Lung (tissue), 12 donors: Measurements from ENCODE around the gene DNMBP. TPM values are rescaled to one million over a fixed set of nuclear protein-coding genes. Genes with fewer than 3 reads are reported as not detected.

Experiments used
- ATAC-seq: fragments of 200-7000 bp; cut with Tn5 transposase; one replicate; pipeline ENCODE4 v1.9.1; 2020; ENCODE audit warnings: moderate number of reproducible peaks; ENCODE audit not compliant: insufficient read depth, low FRiP score
- DNase-seq, 3 donors: peaks; one replicate each; pipeline ENCODE4 v3.0.0-alpha.2; 2013 to 2017
- H3K27ac ChIP-seq, 2 donors: one replicate each; pipeline ENCODE4 v1.5.1; 2013; ENCODE audit warnings: mild to moderate bottlenecking in 2 of 2, moderate library complexity in 2 of 2, control low read depth in 1 of 2, inconsistent platforms in 1 of 2, low read depth in 1 of 2, low read length in 1 of 2
- H3K27me3 ChIP-seq, 3 donors: one replicate each; pipeline ENCODE4 v1.5.1; 2013; ENCODE audit warnings: low read length in 2 of 3; ENCODE audit not compliant: control insufficient read depth in 3 of 3, insufficient read depth in 3 of 3
- H3K36me3 ChIP-seq, 4 donors: one replicate each; pipeline ENCODE4 v1.5.1; 2013; ENCODE audit warnings: low read length in 4 of 4, mild to moderate bottlenecking in 1 of 4, moderate library complexity in 1 of 4; ENCODE audit not compliant: control insufficient read depth in 4 of 4, insufficient read depth in 4 of 4
- H3K4me1 ChIP-seq, 5 donors: one replicate each; pipeline ENCODE4 v1.5.1; 2013; ENCODE audit warnings: low read length in 5 of 5, mild to moderate bottlenecking in 2 of 5, moderate library complexity in 1 of 5; ENCODE audit not compliant: control insufficient read depth in 5 of 5, insufficient read depth in 5 of 5
- H3K4me3 ChIP-seq: one replicate; pipeline ENCODE4 v1.5.1; 2013; ENCODE audit warnings: mild to moderate bottlenecking, control low read depth, moderate library complexity
- H3K9ac ChIP-seq, 2 donors: one replicate each; pipeline ENCODE4 v1.5.1; 2013; ENCODE audit warnings: low read length in 2 of 2, control low read depth in 1 of 2; ENCODE audit not compliant: insufficient read depth in 1 of 2
- H3K9me3 ChIP-seq, 4 donors: one replicate each; pipeline ENCODE4 v1.5.1; 2013; ENCODE audit warnings: low read length in 3 of 4, mild to moderate bottlenecking in 1 of 4, moderate library complexity in 1 of 4; ENCODE audit not compliant: control insufficient read depth in 4 of 4, insufficient read depth in 3 of 4
- WGBS, 2 donors: extraction: QIAGEN DNeasy Blood & Tissue Kit; methylation state at CpG; one replicate each; pipeline ENCODE4 v1.1.7; 2013; 5-methylcytosine and 5-hydroxymethylcytosine counted together
- polyA plus RNA-seq, 2 donors: library from polyadenylated mRNA; stranded (reverse); fragments of 200-250 nt; gene quantifications; one replicate each; pipeline ENCODE4 v1.2.1, GENCODE V29; 2013
- total RNA-seq, 2 donors: library from RNA; depleted of rRNA in 1 of 2; stranded (reverse); fragments of >200 nt in 1 of 2; gene quantifications; one replicate each; pipeline ENCODE4 v1.2.1, GENCODE V29; 2014 to 2021
- TF ChIP-seq, protein P1 (sequence below): IDR thresholded peaks from 2 replicates; pipeline ENCODE4 v1.5.1; 2012; ENCODE audit warnings: mild to moderate bottlenecking; ENCODE audit errors: control extremely low read depth, extremely low read depth
- donor health status: control.
- donor health status: control.
- donor health status: Bipolar disorder and iron deficiency.
- donor health status: healthy.
- donor health status: DM: yes; HTN: yes; CAD: no.

Gene DNMBP
- total and polyA plus RNA-seq, 4 donors: 6.5 to 31.0 (median 12.5) TPM

- peaks cover 3 to 21% (median 7%) of the 10 kb centered on the region in 5 donors for H3K4me1 ChIP-seq
These were observed 88.8 kb downstream of the DNMBP start for GRCh38 chr10:99920901-99921300.

DNA sequence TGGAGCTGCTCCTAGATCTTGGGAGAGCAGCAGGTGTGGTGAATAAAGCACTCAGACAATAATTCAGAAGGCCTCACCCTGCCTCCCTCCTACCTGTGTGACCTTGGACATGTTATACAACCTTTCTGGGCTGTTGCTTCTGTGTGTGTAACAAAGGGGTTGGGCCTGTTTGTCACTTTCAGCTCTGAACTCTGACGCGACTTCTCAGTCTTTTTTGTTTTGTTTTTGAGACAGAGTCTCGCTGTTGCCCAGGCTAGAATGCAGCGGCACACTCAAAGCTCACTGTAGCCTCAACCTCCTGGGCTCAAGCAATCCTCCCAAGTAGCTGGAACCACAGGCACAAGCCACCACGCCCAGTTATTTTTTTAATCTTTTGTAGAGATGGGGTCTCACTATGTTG is 89.3 kb downstream of the DNMBP start:
- WGBS, 2 donors: 95 to 99% methylated on average over 5 of the region's 5 CpGs
- peaks cover 3 to 21% (median 7%) of the 10 kb centered on the region in 5 donors for H3K4me1 ChIP-seq
- H3K27me3 ChIP-seq: no peaks in the 10 kb centered on the region
- DNase-seq: no peak
- TF ChIP-seq, protein P1, sequence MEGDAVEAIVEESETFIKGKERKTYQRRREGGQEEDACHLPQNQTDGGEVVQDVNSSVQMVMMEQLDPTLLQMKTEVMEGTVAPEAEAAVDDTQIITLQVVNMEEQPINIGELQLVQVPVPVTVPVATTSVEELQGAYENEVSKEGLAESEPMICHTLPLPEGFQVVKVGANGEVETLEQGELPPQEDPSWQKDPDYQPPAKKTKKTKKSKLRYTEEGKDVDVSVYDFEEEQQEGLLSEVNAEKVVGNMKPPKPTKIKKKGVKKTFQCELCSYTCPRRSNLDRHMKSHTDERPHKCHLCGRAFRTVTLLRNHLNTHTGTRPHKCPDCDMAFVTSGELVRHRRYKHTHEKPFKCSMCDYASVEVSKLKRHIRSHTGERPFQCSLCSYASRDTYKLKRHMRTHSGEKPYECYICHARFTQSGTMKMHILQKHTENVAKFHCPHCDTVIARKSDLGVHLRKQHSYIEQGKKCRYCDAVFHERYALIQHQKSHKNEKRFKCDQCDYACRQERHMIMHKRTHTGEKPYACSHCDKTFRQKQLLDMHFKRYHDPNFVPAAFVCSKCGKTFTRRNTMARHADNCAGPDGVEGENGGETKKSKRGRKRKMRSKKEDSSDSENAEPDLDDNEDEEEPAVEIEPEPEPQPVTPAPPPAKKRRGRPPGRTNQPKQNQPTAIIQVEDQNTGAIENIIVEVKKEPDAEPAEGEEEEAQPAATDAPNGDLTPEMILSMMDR: no peak
- no peak overlapping the region for H3K4me3 ChIP-seq
- no peak overlapping the region for H3K9ac ChIP-seq
- H3K27ac ChIP-seq: no peak overlapping the region
- ATAC-seq: no peak
- no peaks in the 10 kb centered on the region for H3K9me3 ChIP-seq
- peaks cover 1 to 9% (median 3%) of the 10 kb centered on the region in 4 donors for H3K36me3 ChIP-seq

More at GRCh38 chr10:99920901-99921300, 88.8 kb downstream of the DNMBP start:
- ATAC-seq (no peak), DNase-seq (no peak)
- no peaks in the 10 kb centered on the region for H3K27me3 ChIP-seq
- H3K27ac ChIP-seq: no peak overlapping the region
- H3K4me3 ChIP-seq: no peak overlapping the region
- TF ChIP-seq, protein P1: no peak
- H3K36me3 ChIP-seq: peaks cover 0 to 9% (median 3%) of the 10 kb centered on the region in 4 donors
- no peak overlapping the region for H3K9ac ChIP-seq
- H3K9me3 ChIP-seq: no peaks in the 10 kb centered on the region
- WGBS, 2 donors: 84 to 89% methylated on average over 4 of the region's 4 CpGs

- peak; percentile 43 for ATAC-seq
- H3K4me3 ChIP-seq: no peak overlapping the region
- H3K4me1 ChIP-seq: peaks cover 7 to 28% (median 14%) of the 10 kb centered on the region in 5 donors
- peak; percentile 85 to 91 (median 90) for DNase-seq
- peak overlapping the region; percentile 17 to 84 for H3K9ac ChIP-seq
- no peaks in the 10 kb centered on the region for H3K27me3 ChIP-seq
- WGBS, 2 donors: 24 to 44% methylated on average over 10 of the region's 10 CpGs
- no peaks in the 10 kb centered on the region for H3K9me3 ChIP-seq
- TF ChIP-seq, protein P1: no peak
- H3K27ac ChIP-seq: peak overlapping the region; percentile 15 to 26
- peaks cover 3 to 9% (median 3%) of the 10 kb centered on the region in 4 donors for H3K36me3 ChIP-seq
These were observed 91.6 kb downstream of the DNMBP start for GRCh38 chr10:99917963-99918825.
